KOPT-K1 (cell line): ENCODE data around the gene KAT14.
"Not testable (repeated sequence)": the region's sequence is repeated elsewhere in the genome, so short reads cannot be mapped to it uniquely, and the experiment has no call there.

Experiments
- H3K27ac ChIP-seq: fragments of 200-600 bp; sonication (generic); 2 replicates; pipeline ENCODE4 v1.5.1; 2016; ENCODE audit warnings: antibody characterized with exemption, mild to moderate bottlenecking, low read depth, low read length; ENCODE audit not compliant: poor library complexity, severe bottlenecking
- H3K36me3 ChIP-seq: fragments of 200-600 bp; sonication (generic); 2 replicates; pipeline ENCODE4 v1.5.1; 2017; ENCODE audit warnings: antibody characterized with exemption, mild to moderate bottlenecking, low read length, moderate library complexity; ENCODE audit not compliant: insufficient read depth
- H3K9me3 ChIP-seq: fragments of 200-600 bp; sonication (generic); 2 replicates; pipeline ENCODE4 v1.5.1; 2017; ENCODE audit warnings: antibody characterized with exemption, low read length, mild to moderate bottlenecking; ENCODE audit not compliant: insufficient read depth, poor library complexity, severe bottlenecking

The KAT14 gene

DNA sequence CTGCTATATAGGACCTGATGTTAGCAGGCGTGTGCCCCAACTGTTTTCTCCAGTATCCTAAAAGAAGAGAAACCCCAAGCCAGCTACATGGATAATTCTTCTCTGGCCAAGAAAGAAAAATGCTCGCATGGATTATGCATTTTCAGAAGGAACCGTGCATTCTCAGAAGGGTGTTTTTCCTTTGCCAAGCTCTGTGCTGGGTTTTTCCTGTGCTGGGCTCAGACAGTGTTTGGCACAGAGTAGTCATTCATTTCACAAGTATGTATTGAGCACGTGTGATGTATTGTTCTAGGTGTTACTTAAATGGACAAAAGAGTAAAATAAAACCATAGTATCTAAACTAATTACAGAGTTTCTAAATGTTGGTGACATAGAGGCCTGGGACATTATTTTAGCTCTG lies 88.0 kb downstream of the KAT14 start:
- H3K9me3 ChIP-seq = no peaks in the 10 kb centered on the region
- no peak overlapping the region for H3K27ac ChIP-seq

DNA sequence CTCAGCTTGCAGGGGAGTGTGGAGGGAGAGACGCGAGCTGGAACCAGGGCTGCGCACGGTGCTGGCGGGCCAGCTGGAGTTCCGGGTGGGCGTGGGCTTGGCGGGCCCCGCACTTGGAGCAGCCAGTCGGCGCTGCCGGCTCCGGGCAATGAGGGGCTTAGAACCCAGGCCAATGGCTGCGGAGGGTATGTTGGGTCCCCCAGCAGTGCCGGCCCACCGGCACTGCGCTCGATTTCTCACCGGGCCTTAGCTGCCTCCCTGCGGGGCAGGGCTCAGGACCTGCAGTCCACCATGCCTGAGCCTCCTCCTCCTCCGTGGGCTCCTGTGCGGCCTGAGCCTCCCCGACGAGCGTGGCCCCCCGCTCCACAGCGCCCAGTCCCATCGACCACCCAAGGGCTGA lies 89.1 kb downstream of the KAT14 start:
- H3K9me3 ChIP-seq, H3K36me3 ChIP-seq, H3K27ac ChIP-seq: not testable (repeated sequence)

More for the DNA sequence above, 88.0 kb downstream of the KAT14 start:
- no peaks in the 10 kb centered on the region for H3K36me3 ChIP-seq

DNA sequence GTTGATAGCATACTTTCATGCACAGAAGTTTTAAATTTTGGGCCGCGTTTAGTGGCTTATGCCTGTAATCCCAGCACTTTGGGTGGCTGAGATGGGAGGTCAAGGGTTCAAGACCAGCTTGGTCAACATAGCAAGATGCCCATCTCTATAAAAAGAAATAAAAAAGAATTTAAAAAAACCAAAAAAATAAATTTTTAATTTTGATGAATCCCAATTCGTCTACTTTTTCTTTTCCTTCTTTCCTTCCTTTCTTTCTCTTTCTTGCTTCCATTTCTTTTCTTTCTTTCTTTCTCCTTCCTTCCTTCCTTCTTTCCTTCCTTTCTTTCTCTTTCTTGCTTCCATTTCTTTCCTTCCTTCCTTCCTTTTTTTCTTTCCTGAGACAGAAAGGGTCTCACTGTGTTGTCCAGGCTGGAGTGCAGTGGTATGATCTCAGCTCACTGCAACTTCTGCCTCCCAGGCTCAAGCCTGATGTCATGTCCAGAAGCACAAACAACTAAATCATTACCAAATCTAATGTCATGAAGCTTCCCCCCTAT lies 95.8 kb downstream of the KAT14 start:
- no peaks in the 10 kb centered on the region for H3K9me3 ChIP-seq
- H3K36me3 ChIP-seq = no peaks in the 10 kb centered on the region
- H3K27ac ChIP-seq = no peak overlapping the region
